Fibroblast of lung (primary cell): ENCODE measurements around the gene FAM43B. TPM values are rescaled to one million over a fixed set of nuclear protein-coding genes. Genes with fewer than 3 reads are reported as not detected.
A peak's percentile ranks its signal among the peaks of the same experiment; 100 is the strongest.

Experiments
- DNase-seq, 2 donors: peaks; one replicate each; pipeline versions ENCODE4 v3.0.0 to v3.0.0-alpha.2; 2010; ENCODE audit warnings: low read depth in 2 of 2
- H2AFZ ChIP-seq: 2 replicates; pipeline ENCODE4 v1.5.1; 2012; ENCODE audit warnings: low read length, control low read depth, inconsistent platforms
- H3K27ac ChIP-seq: 2 replicates; pipeline ENCODE4 v1.5.1; 2011; ENCODE audit warnings: low read length, control low read depth; ENCODE audit not compliant: insufficient read depth
- H3K27me3 ChIP-seq: 2 replicates; pipeline ENCODE4 v1.5.1; 2011; ENCODE audit warnings: mild to moderate bottlenecking, low read length; ENCODE audit not compliant: control insufficient read depth, insufficient read depth
- H3K36me3 ChIP-seq: 2 replicates; pipeline ENCODE4 v1.5.1; 2011; ENCODE audit warnings: low read length; ENCODE audit not compliant: control insufficient read depth, insufficient read depth
- H3K4me1 ChIP-seq: 2 replicates; pipeline ENCODE4 v1.5.1; 2011; ENCODE audit warnings: low read length; ENCODE audit not compliant: control insufficient read depth, insufficient read depth; ENCODE audit errors: extremely low read depth
- H3K4me2 ChIP-seq: 2 replicates; pipeline ENCODE4 v1.5.1; 2011; ENCODE audit warnings: low read length, control low read depth; ENCODE audit not compliant: insufficient read depth; ENCODE audit errors: extremely low read depth
- H3K4me3 ChIP-seq, 4 experiments: fragments of 200-600 bp in 1 of 4; sonication (generic) in 1 of 4; replicated peaks in 1 of 4; 2 replicates each; pipeline ENCODE4 v1.5.1; 2011 to 2016; ENCODE audit warnings: low read length in 4 of 4, low read depth in 3 of 4, mild to moderate bottlenecking in 3 of 4, control low read depth in 2 of 4, inconsistent platforms in 1 of 4, mixed read lengths in 1 of 4; ENCODE audit not compliant: insufficient read depth in 1 of 4; ENCODE audit errors: control extremely low read depth in 1 of 4
- H3K79me2 ChIP-seq: 2 replicates; pipeline ENCODE4 v1.5.1; 2012; ENCODE audit warnings: mild to moderate bottlenecking, low read length, inconsistent platforms; ENCODE audit not compliant: control insufficient read depth, insufficient read depth
- H3K9ac ChIP-seq: 2 replicates; pipeline ENCODE4 v1.5.1; 2011; ENCODE audit warnings: mild to moderate bottlenecking, low read length, control low read depth; ENCODE audit not compliant: insufficient read depth
- H3K9me3 ChIP-seq: 2 replicates; pipeline ENCODE4 v1.5.1; 2012; ENCODE audit warnings: low read depth, low read length; ENCODE audit not compliant: control insufficient read depth, insufficient read depth
- H4K20me1 ChIP-seq: 2 replicates; pipeline ENCODE4 v1.5.1; 2011; ENCODE audit warnings: low read length; ENCODE audit not compliant: control insufficient read depth, insufficient read depth; ENCODE audit errors: extremely low read depth
- CTCF ChIP-seq, 2 donors: IDR thresholded peaks in 1 of 2; conservative IDR thresholded peaks in 1 of 2; 1 replicate in 1 of 2; 2 replicates in 1 of 2; pipeline ENCODE4 v1.5.1; 2011 to 2012; ENCODE audit warnings: low read length in 2 of 2, control low read depth in 1 of 2, inconsistent platforms in 1 of 2, low read depth in 1 of 2, mild to moderate bottlenecking in 1 of 2
- EZH2 ChIP-seq: IDR thresholded peaks from 2 replicates; pipeline ENCODE4 v1.5.1; 2012; ENCODE audit warnings: low read length, control low read depth, mild to moderate bottlenecking; ENCODE audit errors: missing control alignments
- polyA minus RNA-seq: library from RNA; depleted of rRNA, polyadenylated mRNA; stranded (reverse); fragments of >200 nt; gene quantifications from 2 replicates; pipeline ENCODE4 v1.2.3, GENCODE V29; 2011; ENCODE audit warnings: low replicate concordance
- polyA plus RNA-seq, 2 donors: library from polyadenylated mRNA; depleted of rRNA in 1 of 2; stranded (reverse) in 1 of 2; unstranded in 1 of 2; fragments of >200 nt; gene quantifications; 2 replicates each; pipeline ENCODE4 v1.2.1, GENCODE V29; 2011 to 2012; ENCODE audit warnings: missing spikeins in 1 of 2
- total RNA-seq: library from RNA; depleted of rRNA; stranded (reverse); fragments of >200 nt; gene quantifications from 2 replicates; pipeline ENCODE4 v1.2.1, GENCODE V29; 2014

Gene FAM43B
- under 0.01 TPM in 1 of 2 replicates, not detected in the other for total RNA-seq
- polyA plus RNA-seq: 0.02 TPM in 1 of 2 replicates, not detected in the other
- not detected in 2 replicates for polyA plus RNA-seq (2012)
- not detected in 2 replicates for polyA minus RNA-seq

- no peaks in the 10 kb centered on the region for H3K36me3 ChIP-seq
- peak within 1 kb of the TSS in 1 of 4 experiments; percentile 24 for H3K4me3 ChIP-seq
- H3K27me3 ChIP-seq: peaks cover 37% of the 10 kb centered on the region
- H3K79me2 ChIP-seq: no peaks in the 10 kb centered on the region
- H3K4me1 ChIP-seq: no peaks in the 10 kb centered on the region
- TF ChIP-seq EZH2: no peak
- TF ChIP-seq CTCF (conservative IDR thresholded peaks at IDR 0.05 in 1 of 2, IDR thresholded peaks at IDR 0.05 in 1 of 2; ENCODE audit: low read depth in 1 of 2, low read length in 2 of 2): no peak
- no peak within 1 kb of the TSS for H3K27ac ChIP-seq
- peak; percentile 23 to 58 for DNase-seq
- no peaks in the 10 kb centered on the region for H3K9me3 ChIP-seq
- H3K4me2 ChIP-seq: peak within 1 kb of the TSS; percentile 35
- H2AFZ ChIP-seq: no peak within 1 kb of the TSS
- H4K20me1 ChIP-seq: no peaks in the 10 kb centered on the region
- H3K9ac ChIP-seq: no peak within 1 kb of the TSS
Measured at GRCh38 chr1:20551945-20552727, at the start of gene FAM43B. TSS of gene FAM43B (plus strand) at chr1:20552573. CDS start at chr1:20552974, 401 bp downstream.

GRCh38 chr1:20505488-20505887 is 46.9 kb upstream of the FAM43B start:
- no peak overlapping the region for H3K4me3 ChIP-seq
- H3K9me3 ChIP-seq: no peaks in the 10 kb centered on the region
- H2AFZ ChIP-seq: no peak overlapping the region
- no peak overlapping the region for H3K4me2 ChIP-seq
- peaks cover 2% of the 10 kb centered on the region for H3K4me1 ChIP-seq
- no peak overlapping the region for H3K27ac ChIP-seq
- peaks cover 2% of the 10 kb centered on the region for H4K20me1 ChIP-seq
- DNase-seq: no peak
- TF ChIP-seq EZH2: no peak
- no peak for TF ChIP-seq CTCF (conservative IDR thresholded peaks at IDR 0.05 in 1 of 2, IDR thresholded peaks at IDR 0.05 in 1 of 2; ENCODE audit: low read depth in 1 of 2, low read length in 2 of 2)
- H3K36me3 ChIP-seq: peaks cover 11% of the 10 kb centered on the region
- no peaks in the 10 kb centered on the region for H3K27me3 ChIP-seq
- peaks cover 38% of the 10 kb centered on the region for H3K79me2 ChIP-seq
- no peak overlapping the region for H3K9ac ChIP-seq

GRCh38 chr1:20507248-20507563 is 45.2 kb upstream of the FAM43B start:
- H3K79me2 ChIP-seq: peaks cover 38% of the 10 kb centered on the region

More at GRCh38 chr1:20507248-20507563, 45.2 kb upstream of the FAM43B start:
- H3K27ac ChIP-seq: peak overlapping the region; percentile 91
- no peak overlapping the region for H2AFZ ChIP-seq
- peaks cover 3% of the 10 kb centered on the region for H3K36me3 ChIP-seq
- TF ChIP-seq EZH2 (no peak), CTCF (conservative IDR thresholded peaks at IDR 0.05 in 1 of 2, IDR thresholded peaks at IDR 0.05 in 1 of 2; ENCODE audit: low read depth in 1 of 2, low read length in 2 of 2) (no peak)
- H3K27me3 ChIP-seq: no peaks in the 10 kb centered on the region
- no peak for DNase-seq
- peaks cover 2% of the 10 kb centered on the region for H3K4me1 ChIP-seq
- peak overlapping the region; percentile 82 for H3K9ac ChIP-seq
- peaks cover 2% of the 10 kb centered on the region for H4K20me1 ChIP-seq
- peak overlapping the region; percentile 80 to 98 (median 91) for H3K4me3 ChIP-seq
- H3K9me3 ChIP-seq: no peaks in the 10 kb centered on the region
- H3K4me2 ChIP-seq: peak overlapping the region; percentile 84
